Muscle of back (tissue), 11 donors: ENCODE measurements around the gene NGFR. TPM values are rescaled to one million over a fixed set of nuclear protein-coding genes. Genes with fewer than 3 reads are reported as not detected.

ENCODE experiments used
- DNase-seq, 3 donors: peaks; one replicate each; pipeline versions ENCODE4 v3.0.0 to v3.0.0-alpha.2; 2013
- polyA plus RNA-seq, 10 donors: library from polyadenylated mRNA; unstranded; fragments of 120-200 nt; gene quantifications; one replicate each; pipeline ENCODE4 v1.2.1, GENCODE V29; 2013; ENCODE audit not compliant: insufficient read length in 10 of 10

NGFR gene
- polyA plus RNA-seq, 10 donors, result 33.6 to 85.7 (median 47.6) TPM

DNA sequence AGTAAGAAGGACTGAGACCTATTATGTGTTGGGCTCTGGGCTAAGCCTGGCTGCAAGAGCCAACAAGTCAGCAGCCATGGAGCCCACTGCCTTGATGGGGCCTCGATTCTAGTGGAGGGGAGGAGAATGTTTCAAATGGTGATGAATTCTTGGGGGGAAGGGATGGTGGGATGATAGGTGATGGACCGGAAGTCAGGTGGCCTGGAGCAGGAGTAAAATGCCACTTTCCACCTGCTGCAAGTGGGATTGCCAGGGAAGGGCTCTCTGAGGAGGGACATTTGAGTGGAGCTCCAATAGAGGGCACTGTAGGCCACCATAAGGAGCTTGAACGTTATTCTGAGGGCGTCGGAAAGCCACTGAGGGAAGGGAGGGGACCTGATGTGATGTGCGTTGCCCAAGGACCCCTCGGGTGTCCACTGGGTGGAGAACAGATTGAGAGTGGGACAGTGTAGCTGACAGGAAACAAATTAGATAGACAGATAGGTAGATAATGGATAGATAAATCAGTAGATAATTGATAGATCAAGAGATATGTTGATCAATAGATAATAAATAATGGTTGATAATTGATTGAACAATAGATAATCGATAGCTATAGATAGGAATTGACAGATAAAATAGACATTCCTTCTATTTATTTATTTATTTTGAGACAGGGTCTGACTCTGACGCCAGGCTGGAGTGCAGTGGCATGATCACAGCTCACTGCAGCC, 62.4 kb downstream of the NGFR start:
- peak in 1 of 3 donors; percentile 51 for DNase-seq

Other genes starting within 250 kb of the NGFR start
- gene ZNF652, start 133.0 kb upstream of the NGFR start, polyA plus RNA-seq, result 10 to 100 TPM; 14.9 to 22.2 (median 16.7) TPM
- gene PHB1, start 80.4 kb upstream of the NGFR start, polyA plus RNA-seq, result 100 to 1,000 TPM; 128 to 172 (median 148) TPM
- gene NXPH3, start 80.6 kb downstream of the NGFR start, polyA plus RNA-seq, result 1 to 10 TPM; 1.2 to 1.7 (median 1.3) TPM
- gene SPOP, start 182.8 kb downstream of the NGFR start, polyA plus RNA-seq, result 10 to 100 TPM; 46.6 to 57.4 (median 50.7) TPM
- gene SLC35B1, start 212.7 kb downstream of the NGFR start, polyA plus RNA-seq, result 10 to 100 TPM; 45.7 to 63.8 (median 54.2) TPM